ENCODE data around the gene FAM83E.

Gene FAM83E

DNA sequence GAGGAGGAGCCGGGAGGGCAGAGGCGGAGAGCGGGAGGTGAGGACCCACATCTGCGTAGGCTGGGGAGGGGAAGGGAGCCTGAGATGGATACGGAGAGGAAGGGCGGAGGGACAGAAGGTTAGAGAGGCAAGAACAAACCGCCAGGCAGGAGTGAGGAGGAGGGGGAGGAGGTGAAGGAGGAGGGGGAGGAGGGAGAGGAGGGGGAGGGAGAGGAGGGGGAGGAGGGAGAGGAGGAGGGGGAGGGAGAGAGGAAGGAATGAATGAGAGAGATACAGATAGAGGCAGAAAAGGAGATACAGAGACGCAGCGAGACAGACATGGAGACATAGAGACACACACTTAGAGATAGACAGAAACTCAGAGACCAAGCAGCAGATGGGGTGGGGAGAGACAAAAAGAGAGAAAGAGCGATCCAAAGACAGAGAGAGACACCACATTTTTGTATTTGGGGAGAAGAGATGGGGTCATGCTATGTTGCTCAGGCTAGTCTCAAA, 31.9 kb upstream of the FAM83E start:
- TF ChIP-seq, protein P1, sequence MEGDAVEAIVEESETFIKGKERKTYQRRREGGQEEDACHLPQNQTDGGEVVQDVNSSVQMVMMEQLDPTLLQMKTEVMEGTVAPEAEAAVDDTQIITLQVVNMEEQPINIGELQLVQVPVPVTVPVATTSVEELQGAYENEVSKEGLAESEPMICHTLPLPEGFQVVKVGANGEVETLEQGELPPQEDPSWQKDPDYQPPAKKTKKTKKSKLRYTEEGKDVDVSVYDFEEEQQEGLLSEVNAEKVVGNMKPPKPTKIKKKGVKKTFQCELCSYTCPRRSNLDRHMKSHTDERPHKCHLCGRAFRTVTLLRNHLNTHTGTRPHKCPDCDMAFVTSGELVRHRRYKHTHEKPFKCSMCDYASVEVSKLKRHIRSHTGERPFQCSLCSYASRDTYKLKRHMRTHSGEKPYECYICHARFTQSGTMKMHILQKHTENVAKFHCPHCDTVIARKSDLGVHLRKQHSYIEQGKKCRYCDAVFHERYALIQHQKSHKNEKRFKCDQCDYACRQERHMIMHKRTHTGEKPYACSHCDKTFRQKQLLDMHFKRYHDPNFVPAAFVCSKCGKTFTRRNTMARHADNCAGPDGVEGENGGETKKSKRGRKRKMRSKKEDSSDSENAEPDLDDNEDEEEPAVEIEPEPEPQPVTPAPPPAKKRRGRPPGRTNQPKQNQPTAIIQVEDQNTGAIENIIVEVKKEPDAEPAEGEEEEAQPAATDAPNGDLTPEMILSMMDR (IDR thresholded peaks at IDR 0.05; ENCODE audit: low read length, missing control alignments), result no peak
- H3K4me3 ChIP-seq (replicated peaks; ENCODE audit: low read depth, low read length), result peak overlapping the region; percentile 60
- peak; percentile 87 for DNase-seq (ENCODE audit: low read depth)

DNA sequence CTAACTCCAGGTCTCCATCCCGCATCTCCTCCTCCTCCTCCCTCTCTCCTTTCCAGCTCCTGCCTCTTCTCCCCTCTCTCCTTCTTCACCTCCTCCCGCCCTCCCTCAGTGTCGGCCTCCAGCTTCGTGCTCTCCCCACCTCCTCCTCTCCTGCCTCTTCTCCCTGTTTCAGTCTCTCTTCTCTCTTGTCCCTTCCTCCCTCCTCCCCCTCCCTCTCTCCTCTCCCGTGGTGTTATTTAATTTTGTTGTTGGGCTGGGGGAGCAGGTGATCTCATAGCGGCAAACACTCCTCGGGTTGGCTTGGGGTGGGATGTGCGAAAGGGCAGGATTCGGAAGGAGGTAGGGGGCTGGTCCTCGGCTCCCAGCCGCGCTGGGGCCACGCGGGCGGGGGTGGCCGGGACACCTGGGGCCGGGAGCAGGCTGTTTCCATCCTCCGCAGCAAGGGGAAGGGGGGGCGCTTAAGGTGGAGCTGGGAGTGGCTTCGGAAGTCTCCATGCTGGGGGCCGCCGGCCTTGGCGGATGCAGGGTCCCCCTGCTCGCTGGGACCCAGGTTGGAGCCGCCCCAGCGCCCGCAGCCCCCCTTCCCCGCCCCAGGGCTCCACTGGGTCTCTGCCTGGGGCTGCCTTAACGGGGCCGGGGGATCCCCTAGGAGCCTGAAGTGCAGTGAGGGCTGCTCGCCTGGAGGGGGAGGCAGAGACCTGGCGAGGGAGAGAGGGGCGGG, 31.3 kb upstream of the FAM83E start, which contains the start of gene CA11:
Gene CA11 (minus strand): TSS at position 187 of the 721 bp plus-strand sequence. CDS start 555 bp downstream, outside the sequence.
- peak within 1 kb of the TSS; percentile 60 for H3K4me3 ChIP-seq (replicated peaks; ENCODE audit: low read depth, low read length)
- peak; percentile 33 for DNase-seq (ENCODE audit: low read depth)
- TF ChIP-seq, protein P1 (IDR thresholded peaks at IDR 0.05; ENCODE audit: low read length, missing control alignments), result peak; percentile 71

DNA sequence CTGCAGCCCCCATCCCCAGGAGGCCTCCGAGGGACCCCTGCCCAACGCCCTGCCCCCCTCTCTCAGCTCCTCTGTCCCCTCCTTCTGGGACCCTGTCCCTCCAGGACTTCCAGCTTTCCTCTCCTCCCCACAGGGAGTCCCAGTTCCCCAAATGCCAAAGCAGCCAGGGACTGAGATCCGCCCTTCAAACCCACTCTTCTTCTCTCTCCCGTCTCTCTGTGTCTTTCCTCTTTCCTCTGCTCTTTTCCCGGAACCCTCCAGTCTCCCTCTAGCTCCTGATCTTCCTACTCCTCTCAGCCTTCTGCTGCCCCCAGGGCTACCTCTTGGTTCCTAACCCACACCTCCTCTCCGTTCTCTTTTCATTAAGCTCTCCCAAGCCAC, 30.7 kb upstream of the FAM83E start:
- no peak for DNase-seq (ENCODE audit: low read depth)
- peak overlapping the region; percentile 60 for H3K4me3 ChIP-seq (replicated peaks; ENCODE audit: low read depth, low read length)
- TF ChIP-seq, protein P1 (IDR thresholded peaks at IDR 0.05; ENCODE audit: low read length, missing control alignments), result no peak

DNA sequence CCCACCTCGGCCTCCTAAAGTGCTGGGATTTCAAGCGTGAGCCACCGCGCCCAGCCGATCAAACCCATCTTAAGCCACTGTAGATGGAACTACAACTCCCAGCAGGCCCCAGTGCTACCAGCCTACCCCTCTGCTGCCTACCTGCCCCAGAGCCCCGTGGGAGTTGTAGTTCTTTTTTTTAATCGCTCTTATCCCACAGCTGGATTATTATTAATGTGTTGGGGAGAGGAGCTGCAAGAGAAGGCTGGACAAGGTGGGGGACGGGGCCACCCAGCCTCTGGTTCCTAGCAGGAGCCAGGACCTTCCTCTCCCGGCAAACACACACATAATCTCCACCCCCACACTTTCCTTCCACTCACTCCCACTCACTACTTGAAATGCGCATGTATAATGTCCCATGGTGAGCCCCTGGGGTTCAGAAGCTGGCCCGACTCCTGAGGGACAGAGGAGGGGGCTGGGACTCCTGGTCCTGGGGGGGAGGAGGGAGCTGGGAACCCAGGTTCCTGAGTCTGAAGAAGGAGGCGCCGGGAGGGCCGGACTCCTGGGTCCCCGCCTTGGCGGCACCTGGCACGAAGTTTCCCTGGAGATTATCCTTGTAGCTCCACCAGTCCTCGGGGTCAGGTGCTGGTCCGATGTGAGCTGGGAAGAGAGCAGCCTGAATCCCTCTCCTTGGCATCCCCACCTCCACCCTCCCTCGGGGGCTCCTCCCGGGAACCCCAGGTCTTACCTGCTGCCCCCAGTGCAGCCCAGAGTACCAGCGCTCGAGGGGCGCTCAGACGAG, 30.2 kb upstream of the FAM83E start:
- TF ChIP-seq, protein P1 (IDR thresholded peaks at IDR 0.05; ENCODE audit: low read length, missing control alignments), result no peak
- peak overlapping the region; percentile 60 for H3K4me3 ChIP-seq (replicated peaks; ENCODE audit: low read depth, low read length)
- peak; percentile 82 for DNase-seq (ENCODE audit: low read depth)

DNA sequence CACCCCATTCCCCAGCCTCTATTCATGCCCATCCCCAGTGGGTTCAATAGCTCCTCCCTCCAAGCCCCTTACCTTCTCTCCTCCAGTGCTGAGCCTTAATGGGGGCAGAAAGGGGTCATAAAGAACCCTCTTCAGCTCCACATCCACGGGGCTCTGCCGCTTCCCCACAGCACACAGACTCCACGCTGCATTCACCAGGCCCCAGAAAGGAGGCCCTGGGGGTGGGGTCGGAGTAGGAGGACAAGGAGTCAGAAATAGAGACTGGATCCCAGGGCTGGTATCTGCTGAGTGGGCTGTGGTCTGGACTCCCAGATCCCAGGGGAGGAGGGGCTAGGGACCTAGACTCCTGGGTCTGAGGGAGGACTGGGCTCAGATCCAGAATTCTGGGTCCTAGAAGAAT, 29.5 kb upstream of the FAM83E start:
- DNase-seq (ENCODE audit: low read depth), result no peak
- H3K4me3 ChIP-seq (replicated peaks; ENCODE audit: low read depth, low read length), result peak overlapping the region; percentile 60
- TF ChIP-seq, protein P1 (IDR thresholded peaks at IDR 0.05; ENCODE audit: low read length, missing control alignments), result no peak

DNA sequence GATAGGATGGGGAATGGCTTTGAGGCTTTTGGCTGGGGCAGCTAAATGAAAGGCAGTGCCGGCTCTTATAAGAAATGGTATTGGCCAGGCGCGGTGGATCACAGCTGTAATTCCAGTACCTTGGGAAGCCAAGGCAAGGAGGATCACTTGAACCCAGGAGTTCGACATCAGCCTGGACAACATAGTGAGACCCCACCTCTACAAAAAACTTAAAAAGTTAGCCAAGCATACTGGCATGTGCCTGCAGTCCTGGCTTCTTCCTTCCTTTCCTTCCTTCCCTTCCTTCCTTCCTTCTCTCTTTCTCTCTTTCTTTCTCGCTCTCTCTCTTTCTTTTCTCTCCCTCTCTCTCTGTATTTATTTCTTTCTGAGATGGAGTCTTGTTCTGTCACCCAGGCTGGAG, 28.0 kb upstream of the FAM83E start:
- no peak for DNase-seq (ENCODE audit: low read depth)
- TF ChIP-seq, protein P1 (IDR thresholded peaks at IDR 0.05; ENCODE audit: low read length, missing control alignments), result no peak
- H3K4me3 ChIP-seq (replicated peaks; ENCODE audit: low read depth, low read length), result no peak overlapping the region
